ENCODE data around the gene ATP8A2. TPM values are rescaled to one million over a fixed set of nuclear protein-coding genes. Genes with fewer than 3 reads are reported as not detected.
"Not testable (repeated sequence)": the region's sequence is repeated elsewhere in the genome, so short reads cannot be mapped to it uniquely, and the experiment has no call there.

Gene ATP8A2
- total RNA-seq, 1 experiment from 2014 or later, result 0.34 TPM

DNA sequence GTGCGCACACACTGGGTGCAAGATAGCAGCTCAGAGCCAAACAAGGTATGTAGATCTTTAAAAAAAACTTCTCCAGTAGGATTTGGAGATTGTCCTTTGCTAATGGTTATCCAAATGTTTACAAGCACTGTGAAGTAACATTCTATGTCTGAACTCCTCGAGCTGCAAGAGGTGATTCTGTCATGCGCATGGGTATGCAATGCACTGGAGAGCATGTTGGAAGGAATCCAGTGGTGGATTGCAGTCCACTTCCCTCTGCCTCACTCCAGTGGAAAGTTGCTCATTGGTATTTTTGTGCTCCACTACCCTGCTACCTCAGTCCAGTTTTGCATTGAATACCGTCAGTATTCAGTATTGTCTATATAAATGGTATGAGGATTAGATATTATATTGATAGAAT, 132.1 kb downstream of the ATP8A2 start:
- Histone ChIP-seq H3K4me3 (no peak overlapping the region), H3K27ac (no peak overlapping the region), H3K36me3 (no peaks in the 10 kb centered on the region), H3K4me1 (no peaks in the 10 kb centered on the region), H3K9me3 (replicated peaks) (no peaks in the 10 kb centered on the region), H3K27me3 (peaks cover 13% of the 10 kb centered on the region)
- DNase-seq, result no peak

DNA sequence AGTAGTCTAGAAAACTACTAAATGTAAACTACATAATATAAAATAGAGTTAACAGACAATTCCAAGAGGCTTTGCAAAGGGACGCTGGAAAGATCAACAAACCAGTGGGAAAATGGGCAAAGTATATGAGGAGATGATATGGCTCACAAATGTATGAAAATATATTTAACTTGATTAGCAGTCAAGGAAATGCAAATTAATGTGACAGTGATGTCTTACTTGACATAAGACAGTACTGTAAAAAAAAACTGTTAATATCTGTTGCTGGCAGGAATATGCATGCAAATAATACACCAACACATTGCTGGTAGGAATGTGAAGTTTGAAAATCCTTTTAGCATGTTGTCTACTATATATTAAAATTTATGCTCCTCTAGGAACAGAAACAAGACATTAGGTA, 136.1 kb downstream of the ATP8A2 start:
- Histone ChIP-seq H3K36me3 (no peaks in the 10 kb centered on the region), H3K27me3 (no peaks in the 10 kb centered on the region; the same call in 1 of the 2 replicates), H3K9me3 (replicated peaks) (peaks cover 3% of the 10 kb centered on the region; the same call in 1 of the 2 replicates), H3K4me1 (no peaks in the 10 kb centered on the region), H3K4me3 (no peak overlapping the region), H3K27ac (no peak overlapping the region)
- DNase-seq, result no peak

DNA sequence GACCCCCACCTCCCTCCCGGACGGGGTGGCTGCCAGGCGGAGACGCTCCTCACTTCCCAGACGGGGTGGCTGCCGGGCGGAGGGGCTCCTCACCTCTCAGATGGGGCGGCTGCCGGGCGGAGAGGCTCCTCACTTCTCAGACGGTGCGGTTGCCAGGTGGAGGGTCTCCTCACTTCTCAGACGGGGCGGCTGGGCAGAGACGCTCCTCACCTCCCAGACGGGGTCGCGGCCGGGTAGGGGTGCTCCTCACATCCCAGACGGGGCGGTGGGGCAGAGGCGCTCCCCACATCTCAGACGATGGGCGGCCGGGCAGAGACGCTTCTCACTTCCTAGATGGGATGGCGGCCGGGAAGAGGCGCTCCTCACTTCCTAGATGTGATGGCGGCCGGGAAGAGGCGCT, 141.3 kb downstream of the ATP8A2 start:
- H3K9me3 ChIP-seq (replicated peaks); H3K36me3 ChIP-seq; H3K4me3 ChIP-seq; H3K4me1 ChIP-seq; DNase-seq; H3K27me3 ChIP-seq; H3K27ac ChIP-seq: not testable (repeated sequence)

DNA sequence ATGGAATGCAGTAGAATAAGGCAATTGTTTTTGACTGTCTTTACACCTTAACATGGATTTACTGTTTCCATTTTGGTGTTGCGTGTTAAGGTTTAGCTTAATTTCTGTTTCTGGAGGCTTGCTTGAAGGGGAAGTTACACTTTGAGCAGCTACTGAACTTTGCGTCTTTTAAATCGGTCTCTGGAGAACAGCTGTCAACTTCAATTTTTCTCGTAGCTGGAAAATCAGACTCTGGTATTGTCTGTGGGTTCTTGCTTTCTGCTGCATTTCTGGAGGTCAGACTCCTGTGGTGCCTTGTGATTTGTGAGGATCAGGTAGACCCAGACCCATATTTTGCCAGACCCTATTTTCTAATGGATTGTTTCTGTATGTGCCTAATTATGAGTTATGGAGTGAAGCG, 146.7 kb downstream of the ATP8A2 start:
- DNase-seq, result no peak
- H3K27me3 ChIP-seq, result peaks cover 3% of the 10 kb centered on the region; the same call in 1 of the 2 replicates
- H3K4me1 ChIP-seq, result no peaks in the 10 kb centered on the region
- H3K27ac ChIP-seq, result no peak overlapping the region
- H3K36me3 ChIP-seq, result no peaks in the 10 kb centered on the region
- no peaks in the 10 kb centered on the region for H3K9me3 ChIP-seq (replicated peaks)
- H3K4me3 ChIP-seq, result no peak overlapping the region

DNA sequence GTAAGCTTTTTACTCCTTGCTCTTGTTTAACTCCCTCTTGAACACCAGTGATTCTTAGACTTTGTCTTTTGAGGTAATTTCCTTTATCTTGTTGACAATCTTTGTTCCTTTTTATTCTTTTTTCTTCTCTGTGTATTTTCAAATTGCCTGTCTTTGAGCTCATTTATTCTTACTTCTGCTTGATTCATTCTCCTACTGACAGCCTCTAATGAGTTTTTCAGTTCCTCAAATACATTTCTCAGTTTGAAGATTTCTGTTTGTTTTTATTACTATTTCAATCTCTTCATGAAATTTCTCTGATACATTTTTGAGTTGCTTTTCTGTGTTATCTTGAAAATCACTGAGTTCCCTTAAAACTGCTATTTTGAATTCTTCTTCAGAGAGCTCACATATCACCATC, 154.1 kb downstream of the ATP8A2 start:
- H3K4me3 ChIP-seq, result no peak overlapping the region
- DNase-seq, result no peak
- peaks cover 9% of the 10 kb centered on the region; the same call in 1 of the 2 replicates for H3K9me3 ChIP-seq (replicated peaks)
- no peaks in the 10 kb centered on the region for H3K4me1 ChIP-seq
- peaks cover 3% of the 10 kb centered on the region; the same call in 1 of the 2 replicates for H3K27me3 ChIP-seq
- H3K27ac ChIP-seq, result no peak overlapping the region
- no peaks in the 10 kb centered on the region for H3K36me3 ChIP-seq

DNA sequence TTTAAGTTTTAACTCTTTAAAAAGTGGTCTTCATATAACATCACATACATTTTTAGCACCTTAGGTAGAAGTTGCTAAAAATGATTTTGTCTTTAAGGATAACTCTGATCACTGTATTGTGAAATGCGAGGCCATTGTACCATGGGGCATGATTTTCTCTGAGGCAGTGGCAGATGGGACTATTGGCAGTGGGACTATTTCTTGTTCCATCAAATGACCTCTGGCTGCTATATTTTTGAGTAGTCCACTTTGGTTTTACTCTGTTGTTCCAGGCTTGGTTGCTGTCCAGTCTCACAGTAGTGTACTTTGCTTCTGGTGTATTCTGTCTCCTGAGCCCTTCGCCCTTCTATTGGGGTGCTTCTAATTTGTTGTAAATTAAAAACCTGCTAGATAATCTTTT, 156.5 kb downstream of the ATP8A2 start:
- no peak for DNase-seq
- no peak overlapping the region for H3K27ac ChIP-seq
- no peak overlapping the region for H3K4me3 ChIP-seq
- H3K27me3 ChIP-seq, result peaks cover 1% of the 10 kb centered on the region; the same call in 1 of the 2 replicates
- H3K4me1 ChIP-seq, result no peaks in the 10 kb centered on the region
- H3K36me3 ChIP-seq, result no peaks in the 10 kb centered on the region
- peaks cover 9% of the 10 kb centered on the region; the same call in 1 of the 2 replicates for H3K9me3 ChIP-seq (replicated peaks)

DNA sequence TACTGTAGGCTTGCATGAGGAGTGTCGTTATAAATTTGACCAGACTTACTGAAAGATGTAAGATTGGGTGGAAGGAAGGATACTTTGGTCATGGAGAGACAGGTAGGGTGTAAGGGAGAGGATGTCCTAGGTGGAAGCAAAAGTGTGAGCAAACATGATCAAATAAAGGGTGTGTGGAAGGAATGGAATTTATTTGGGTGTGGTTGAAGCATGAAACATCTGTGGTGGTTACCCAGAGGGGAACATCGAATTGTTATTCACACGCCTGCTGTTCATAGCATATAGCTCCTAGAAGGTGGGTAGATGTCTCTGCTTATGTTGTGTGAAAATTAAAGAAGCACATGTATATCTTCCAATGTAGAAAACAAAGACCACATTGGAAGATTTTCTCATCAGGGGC, 157.7 kb downstream of the ATP8A2 start:
- Histone ChIP-seq H3K27me3 (peaks cover 5% of the 10 kb centered on the region; the same call in 1 of the 2 replicates), H3K27ac (no peak overlapping the region), H3K4me1 (no peaks in the 10 kb centered on the region), H3K36me3 (no peaks in the 10 kb centered on the region), H3K4me3 (no peak overlapping the region), H3K9me3 (replicated peaks) (peaks cover 9% of the 10 kb centered on the region; the same call in 1 of the 2 replicates)
- no peak for DNase-seq

DNA sequence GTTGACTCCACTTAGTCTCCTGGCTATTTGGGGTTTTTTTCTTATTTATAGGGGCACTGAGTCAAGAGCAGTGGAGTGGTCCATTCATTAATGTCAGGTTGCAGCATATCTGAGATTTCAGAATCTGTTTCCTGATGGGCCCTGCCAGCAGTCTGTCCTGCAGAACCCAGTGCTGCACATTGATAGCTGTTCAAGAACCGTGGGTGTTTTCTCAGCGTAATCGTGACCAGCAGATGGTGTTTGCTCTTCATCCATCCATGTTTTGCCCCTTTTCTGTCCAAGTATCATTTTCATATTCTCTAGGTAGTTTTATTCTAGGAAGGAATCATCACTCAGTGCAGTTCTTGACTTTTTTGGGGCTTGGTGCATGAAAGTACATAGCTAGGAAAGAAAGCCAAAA, 166.5 kb downstream of the ATP8A2 start:
- Histone ChIP-seq H3K4me3 (no peak overlapping the region), H3K4me1 (no peaks in the 10 kb centered on the region), H3K36me3 (no peaks in the 10 kb centered on the region), H3K27ac (no peak overlapping the region), H3K9me3 (replicated peaks) (no peaks in the 10 kb centered on the region), H3K27me3 (peaks cover 3% of the 10 kb centered on the region; the same call in 1 of the 2 replicates)
- DNase-seq, result no peak

DNA sequence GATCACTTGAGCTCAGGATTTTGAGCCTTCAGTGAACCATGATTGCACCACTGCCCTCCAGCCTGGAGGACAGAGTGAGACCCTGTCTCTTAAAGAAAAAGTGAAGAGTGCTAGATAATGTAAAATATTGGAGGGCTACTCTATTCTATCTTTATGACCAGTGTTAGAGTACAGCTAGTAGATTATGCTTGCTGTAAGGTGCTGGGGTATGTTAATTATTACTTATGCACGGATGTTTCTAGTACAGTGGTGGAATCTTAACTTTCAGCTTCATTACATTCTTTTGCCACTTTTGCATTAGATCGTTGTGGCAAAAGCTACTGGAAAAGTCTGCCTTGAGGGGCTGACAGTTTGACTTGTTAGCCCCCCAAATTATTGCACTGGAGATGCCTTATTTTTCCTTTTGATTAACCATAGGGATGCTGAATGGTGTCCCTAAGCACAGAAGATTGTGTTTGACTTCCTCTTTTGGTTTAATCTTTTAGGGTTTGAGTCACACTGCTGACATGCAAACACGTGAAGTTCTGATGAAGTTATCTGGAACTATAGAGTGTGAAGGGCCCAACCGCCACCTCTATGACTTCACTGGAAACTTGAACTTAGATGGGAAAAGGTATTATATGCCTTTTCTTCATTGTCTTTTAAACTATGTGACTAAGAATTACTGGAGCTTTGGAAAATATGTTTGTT, 169.8 kb downstream of the ATP8A2 start:
- DNase-seq, result no peak

DNA sequence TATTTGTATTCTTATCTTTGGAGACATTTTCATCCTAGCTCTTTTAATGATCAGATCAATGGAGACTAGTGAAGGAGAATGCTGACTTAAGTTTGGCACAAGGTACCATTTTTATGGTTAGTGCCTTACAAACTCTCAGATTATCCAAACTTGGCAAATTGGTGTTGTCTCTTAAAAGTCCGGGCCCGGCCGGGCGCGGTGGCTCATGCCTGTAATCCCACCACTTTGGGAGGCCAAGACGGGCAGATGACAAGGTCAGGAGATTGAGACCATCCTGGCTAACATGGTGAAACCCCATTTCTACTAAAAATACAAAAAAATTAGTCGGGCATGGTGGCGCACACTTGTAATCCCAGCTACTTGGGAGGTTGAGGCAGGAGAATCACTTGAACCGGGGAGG, 177.2 kb downstream of the ATP8A2 start:
- not testable (repeated sequence) for H3K36me3 ChIP-seq; H3K9me3 ChIP-seq (replicated peaks); H3K27me3 ChIP-seq; H3K4me3 ChIP-seq; H3K4me1 ChIP-seq; DNase-seq; H3K27ac ChIP-seq

More for the DNA sequence above, 169.8 kb downstream of the ATP8A2 start:
- no peaks in the 10 kb centered on the region for H3K4me1 ChIP-seq
- H3K4me3 ChIP-seq, result no peak overlapping the region
- no peaks in the 10 kb centered on the region for H3K27me3 ChIP-seq
- no peaks in the 10 kb centered on the region for H3K9me3 ChIP-seq (replicated peaks)
- H3K27ac ChIP-seq, result no peak overlapping the region
- no peaks in the 10 kb centered on the region for H3K36me3 ChIP-seq

DNA sequence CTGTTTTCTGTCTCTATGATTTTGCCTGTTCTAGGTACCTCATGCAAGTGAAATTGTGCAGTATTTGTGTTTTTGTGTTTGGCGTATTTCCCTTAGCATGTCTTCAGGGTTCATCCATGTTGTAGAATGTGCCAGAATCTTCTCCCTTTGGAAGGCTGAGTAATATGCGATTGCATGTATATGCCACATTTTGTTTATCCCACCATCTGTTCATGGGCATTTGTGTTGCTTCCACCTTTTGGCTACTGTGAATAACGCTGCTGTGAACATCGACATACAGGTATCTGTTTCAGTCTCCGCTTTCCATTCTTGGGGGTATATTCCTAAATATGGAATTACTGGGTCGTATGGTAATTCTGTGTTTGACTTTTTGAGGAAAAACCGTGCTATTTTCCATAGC, 190.0 kb downstream of the ATP8A2 start:
- Histone ChIP-seq H3K9me3 (replicated peaks) (peaks cover 6% of the 10 kb centered on the region; the same call in 1 of the 2 replicates), H3K4me1 (no peaks in the 10 kb centered on the region), H3K27ac (no peak overlapping the region), H3K27me3 (peaks cover 5% of the 10 kb centered on the region; the same call in 1 of the 2 replicates), H3K4me3 (no peak overlapping the region), H3K36me3 (no peaks in the 10 kb centered on the region)
- DNase-seq, result no peak

DNA sequence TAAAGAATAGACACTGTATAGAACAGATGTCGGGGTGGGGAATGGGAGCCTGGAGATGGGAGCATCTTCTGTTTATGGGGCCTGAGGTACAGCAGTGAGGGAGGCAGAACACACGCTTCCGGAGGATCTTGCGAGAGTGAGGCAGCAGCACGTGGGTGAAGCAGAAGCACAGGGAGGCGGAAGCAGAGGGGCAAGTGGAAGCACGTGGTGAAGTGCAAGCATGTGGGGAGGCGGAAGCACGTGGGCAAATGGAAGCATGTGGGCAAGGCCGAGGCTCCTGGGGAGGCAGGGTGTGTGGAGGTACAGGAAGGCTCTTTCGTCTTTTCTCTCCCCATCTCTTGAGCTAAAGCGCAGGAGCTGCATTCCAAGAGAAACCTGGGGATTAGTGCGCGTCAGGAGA, 198.4 kb downstream of the ATP8A2 start:
- no peak for DNase-seq
- Histone ChIP-seq H3K36me3 (no peaks in the 10 kb centered on the region), H3K4me1 (peaks cover 10% of the 10 kb centered on the region), H3K27me3 (peaks cover 3% of the 10 kb centered on the region; the same call in 1 of the 2 replicates), H3K4me3 (no peak overlapping the region), H3K27ac (no peak overlapping the region), H3K9me3 (replicated peaks) (0 out of 2 replicates have a peak, but pooled peaks cover 4% of the 10 kb centered on the region)

DNA sequence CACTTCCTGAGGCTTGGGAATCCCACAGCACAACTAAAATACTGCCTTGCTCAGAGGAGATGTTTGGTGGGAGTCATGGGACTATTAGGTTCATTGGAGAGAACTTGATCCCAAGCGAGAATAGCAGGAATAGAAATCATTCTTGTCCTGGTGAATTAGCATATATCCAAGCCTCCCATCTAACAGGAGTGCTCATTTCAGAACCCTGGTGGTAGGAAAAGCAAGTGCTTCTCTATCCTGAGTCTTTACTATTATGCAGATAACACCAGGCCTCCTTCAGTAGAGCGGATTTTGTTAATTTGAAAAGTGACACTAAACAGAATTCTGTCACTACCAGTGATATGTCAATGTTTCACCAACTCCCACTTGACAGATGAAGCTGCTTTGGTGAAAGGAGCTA, 199.5 kb downstream of the ATP8A2 start:
- Histone ChIP-seq H3K27me3 (peaks cover 3% of the 10 kb centered on the region; the same call in 1 of the 2 replicates), H3K9me3 (replicated peaks) (0 out of 2 replicates have a peak, but pooled peaks cover 4% of the 10 kb centered on the region), H3K36me3 (no peaks in the 10 kb centered on the region), H3K27ac (no peak overlapping the region), H3K4me3 (no peak overlapping the region), H3K4me1 (peaks cover 15% of the 10 kb centered on the region)
- no peak for DNase-seq

DNA sequence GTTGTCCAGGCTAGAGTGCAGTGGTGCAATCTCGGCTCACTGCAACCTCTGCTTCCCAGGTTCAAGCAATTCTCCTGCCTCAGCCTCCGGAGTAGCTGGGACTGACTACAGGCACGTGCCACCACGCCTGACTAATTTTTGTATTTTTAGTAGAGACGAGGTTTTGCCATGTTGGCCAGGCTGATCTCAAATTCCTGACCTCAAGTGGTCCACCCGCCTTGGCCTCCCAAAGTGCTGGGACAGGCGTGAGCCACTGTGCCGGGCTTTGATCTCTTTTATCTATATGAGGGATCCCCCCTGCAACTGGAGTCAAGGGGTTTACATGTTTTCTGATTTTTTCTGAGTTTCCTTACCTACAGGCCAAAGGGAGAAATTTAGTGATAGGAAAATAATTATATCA, 200.4 kb downstream of the ATP8A2 start:
- H3K9me3 ChIP-seq (replicated peaks); DNase-seq; H3K27me3 ChIP-seq; H3K4me3 ChIP-seq; H3K27ac ChIP-seq; H3K36me3 ChIP-seq: not testable (repeated sequence)
- H3K4me1 ChIP-seq, result peaks cover 15% of the 10 kb centered on the region

DNA sequence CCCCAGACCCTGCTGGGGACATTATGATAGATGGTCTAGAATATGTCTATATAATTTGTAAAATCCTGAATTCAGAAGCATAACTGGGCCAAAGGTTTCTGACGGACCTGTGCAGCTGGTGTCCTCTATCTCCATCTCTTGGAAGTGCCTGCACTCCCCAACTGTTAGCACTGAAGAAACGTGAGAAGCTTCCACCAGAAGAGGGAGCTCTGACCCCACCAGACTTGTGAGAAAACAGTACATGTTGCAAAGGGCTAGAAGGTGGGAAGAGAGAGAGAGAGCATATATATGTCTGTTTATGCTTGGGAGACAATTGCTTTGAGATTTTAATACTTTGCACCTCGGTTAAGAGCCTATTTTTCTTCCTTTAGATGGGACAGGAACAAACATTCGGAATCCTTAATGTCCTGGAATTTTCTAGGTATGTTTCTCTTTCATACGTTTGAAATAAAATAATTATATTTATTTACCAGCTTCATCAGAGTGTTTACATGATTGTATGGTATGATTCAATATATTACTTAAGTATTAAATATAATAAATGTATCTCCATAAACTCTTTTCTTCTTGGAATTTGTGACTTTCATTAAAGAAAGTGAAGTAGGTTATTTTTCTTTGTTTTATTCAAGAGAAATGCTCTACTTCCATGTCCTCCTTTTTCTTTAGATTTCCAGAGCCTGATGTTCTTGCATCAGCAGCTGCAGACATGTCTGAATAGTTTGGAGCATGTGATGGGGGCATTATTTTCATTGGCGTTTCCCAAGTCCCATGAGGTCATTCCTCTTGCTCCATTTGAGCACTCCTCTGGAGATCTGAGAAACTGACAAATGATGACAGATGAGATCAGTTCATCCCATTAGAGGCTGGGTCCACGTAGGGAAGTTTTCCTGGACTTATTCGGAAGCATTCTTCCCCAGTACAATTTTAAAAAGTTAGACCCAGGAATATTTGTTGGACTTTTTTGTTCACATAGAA, 202.9 kb downstream of the ATP8A2 start:
- peak; percentile 88 to 98 for DNase-seq
- Histone ChIP-seq H3K4me1 (peaks cover 12% of the 10 kb centered on the region), H3K4me3 (no peak overlapping the region), H3K36me3 (no peaks in the 10 kb centered on the region), H3K9me3 (replicated peaks) (no peaks in the 10 kb centered on the region), H3K27ac (peak overlapping the region; percentile 37), H3K27me3 (no peaks in the 10 kb centered on the region)

Measured in SJCRH30 (cell line).